Immature natural killer cell (primary cell): ENCODE measurements around the gene HS3ST5. TPM values are rescaled to one million over a fixed set of nuclear protein-coding genes. Genes with fewer than 3 reads are reported as not detected.

Experiments used
- DNase-seq, 3 donors: peaks; one replicate each; pipeline ENCODE4 v3.0.0; 2022; ENCODE audit warnings: mixed read lengths in 1 of 3
- H3K27ac Mint-ChIP-seq, 6 donors: one replicate each; pipeline ENCODE4 v1.8.0; 2020; ENCODE audit warnings: mixed read lengths in 6 of 6, mild to moderate bottlenecking in 5 of 6, inconsistent platforms in 4 of 6, moderate library complexity in 3 of 6
- H3K27me3 Mint-ChIP-seq, 3 donors: one replicate each; pipeline ENCODE4 v1.8.0; 2020 to 2021; ENCODE audit warnings: low read depth in 3 of 3, mild to moderate bottlenecking in 3 of 3, mixed read lengths in 3 of 3, moderate library complexity in 3 of 3, inconsistent platforms in 1 of 3
- H3K36me3 Mint-ChIP-seq, 3 donors: one replicate each; pipeline ENCODE4 v1.8.0; 2020; ENCODE audit warnings: mixed read lengths in 3 of 3, inconsistent platforms in 2 of 3, mild to moderate bottlenecking in 2 of 3
- H3K4me1 Mint-ChIP-seq, 2 donors: one replicate each; pipeline ENCODE4 v1.8.0; 2020; ENCODE audit warnings: inconsistent platforms in 2 of 2, mild to moderate bottlenecking in 2 of 2, mixed read lengths in 2 of 2, moderate library complexity in 1 of 2
- H3K4me3 Mint-ChIP-seq, 5 donors: one replicate each; pipeline ENCODE4 v1.8.0; 2020; ENCODE audit warnings: mild to moderate bottlenecking in 5 of 5, mixed read lengths in 5 of 5, inconsistent platforms in 3 of 5, moderate library complexity in 3 of 5
- H3K9me3 Mint-ChIP-seq, 6 donors: one replicate each; pipeline ENCODE4 v1.8.0; 2020; ENCODE audit warnings: mild to moderate bottlenecking in 6 of 6, mixed read lengths in 6 of 6, inconsistent platforms in 4 of 6, moderate library complexity in 3 of 6
- polyA plus RNA-seq, 3 donors: library from polyadenylated mRNA; unstranded; fragments of 300-500 nt; fragmentation: Illumina TruSeq; gene quantifications; one replicate each; pipeline ENCODE4 v1.2.3, GENCODE V29; 2021

HS3ST5 gene
- not detected for polyA plus RNA-seq

GRCh38 chr6:114342826-114343781 is at the start of gene HS3ST5:
TSS of gene HS3ST5 (minus strand) at chr6:114343023. CDS start at chr6:114062845, 280,178 bp downstream.
- peaks cover 0 to 1% of the 10 kb centered on the region in 2 donors for H3K4me1 Mint-ChIP-seq
- peaks cover 5 to 10% (median 5%) of the 10 kb centered on the region in 6 donors for H3K9me3 Mint-ChIP-seq
- no peak within 1 kb of the TSS for H3K4me3 Mint-ChIP-seq
- no peak within 1 kb of the TSS for H3K27ac Mint-ChIP-seq
- no peak for DNase-seq
- H3K36me3 Mint-ChIP-seq = peaks cover 0 to 4% (median 0%) of the 10 kb centered on the region in 3 donors
- peaks cover 5 to 10% (median 6%) of the 10 kb centered on the region in 3 donors for H3K27me3 Mint-ChIP-seq

DNA sequence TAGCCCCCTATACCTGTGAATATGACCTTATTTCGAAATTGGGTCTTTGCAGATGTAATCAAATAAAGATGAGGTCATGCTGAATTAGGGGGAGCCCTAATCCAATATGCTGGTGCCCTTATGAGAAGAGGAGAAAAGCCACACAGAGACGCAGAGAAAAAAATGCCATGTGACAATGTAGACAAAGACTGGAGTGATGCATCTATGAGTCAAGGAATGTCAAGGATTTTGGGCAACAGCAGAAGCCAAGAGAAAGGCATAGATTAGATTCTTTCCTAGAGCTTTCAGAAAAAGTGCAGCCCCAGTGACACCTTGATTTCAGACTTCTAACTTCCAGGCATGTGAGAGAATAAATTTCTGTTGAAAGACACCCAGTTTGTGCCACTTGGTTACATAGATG is 47.4 kb upstream of the HS3ST5 start:
- Mint-ChIP-seq H3K36me3 (no peaks in the 10 kb centered on the region), H3K4me1 (no peaks in the 10 kb centered on the region), H3K9me3 (peaks cover 0 to 19% (median 7%) of the 10 kb centered on the region in 6 donors), H3K4me3 (no peak overlapping the region), H3K27me3 (no peaks in the 10 kb centered on the region), H3K27ac (no peak overlapping the region)
- no peak for DNase-seq

- H3K4me3 Mint-ChIP-seq = no peak overlapping the region
- H3K27me3 Mint-ChIP-seq = no peaks in the 10 kb centered on the region
- no peaks in the 10 kb centered on the region for H3K36me3 Mint-ChIP-seq
- H3K9me3 Mint-ChIP-seq = peaks cover 0 to 15% (median 7%) of the 10 kb centered on the region in 6 donors
- no peaks in the 10 kb centered on the region for H3K4me1 Mint-ChIP-seq
- H3K27ac Mint-ChIP-seq = no peak overlapping the region
- no peak for DNase-seq
Observed at GRCh38 chr6:114389111-114389510, 46.3 kb upstream of the HS3ST5 start.

- Mint-ChIP-seq H3K27ac (no peak overlapping the region), H3K9me3 (peaks cover 0 to 10% (median 4%) of the 10 kb centered on the region in 6 donors), H3K4me3 (no peak overlapping the region), H3K4me1 (no peaks in the 10 kb centered on the region), H3K27me3 (peaks cover 0 to 1% (median 0%) of the 10 kb centered on the region in 3 donors), H3K36me3 (no peaks in the 10 kb centered on the region)
- DNase-seq = no peak
Observed at GRCh38 chr6:114382406-114382805, 39.6 kb upstream of the HS3ST5 start.

DNA sequence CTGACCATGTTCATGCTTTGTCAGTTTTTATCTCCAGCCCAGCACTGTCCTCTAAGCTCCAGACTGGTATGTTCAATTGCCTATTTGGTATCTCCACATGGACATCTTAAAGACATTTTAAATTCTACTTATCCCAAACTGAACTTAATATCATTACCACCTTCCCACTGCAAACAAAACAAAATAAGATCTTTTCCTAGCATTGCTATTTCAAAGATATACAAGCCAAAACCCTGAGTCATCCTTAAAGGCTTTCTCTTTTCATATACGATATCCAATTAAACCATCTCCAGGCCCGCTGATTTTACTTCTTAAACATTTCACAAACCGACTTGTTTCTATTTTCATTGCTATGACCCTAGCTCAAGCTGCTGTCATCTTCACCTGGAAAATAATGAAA is 35.1 kb upstream of the HS3ST5 start:
- peaks cover 0 to 9% (median 4%) of the 10 kb centered on the region in 6 donors for H3K9me3 Mint-ChIP-seq
- no peak overlapping the region for H3K4me3 Mint-ChIP-seq
- H3K27ac Mint-ChIP-seq = no peak overlapping the region
- peaks cover 0 to 2% (median 1%) of the 10 kb centered on the region in 3 donors for H3K27me3 Mint-ChIP-seq
- no peaks in the 10 kb centered on the region for H3K36me3 Mint-ChIP-seq
- H3K4me1 Mint-ChIP-seq = no peaks in the 10 kb centered on the region
- DNase-seq = no peak

DNA sequence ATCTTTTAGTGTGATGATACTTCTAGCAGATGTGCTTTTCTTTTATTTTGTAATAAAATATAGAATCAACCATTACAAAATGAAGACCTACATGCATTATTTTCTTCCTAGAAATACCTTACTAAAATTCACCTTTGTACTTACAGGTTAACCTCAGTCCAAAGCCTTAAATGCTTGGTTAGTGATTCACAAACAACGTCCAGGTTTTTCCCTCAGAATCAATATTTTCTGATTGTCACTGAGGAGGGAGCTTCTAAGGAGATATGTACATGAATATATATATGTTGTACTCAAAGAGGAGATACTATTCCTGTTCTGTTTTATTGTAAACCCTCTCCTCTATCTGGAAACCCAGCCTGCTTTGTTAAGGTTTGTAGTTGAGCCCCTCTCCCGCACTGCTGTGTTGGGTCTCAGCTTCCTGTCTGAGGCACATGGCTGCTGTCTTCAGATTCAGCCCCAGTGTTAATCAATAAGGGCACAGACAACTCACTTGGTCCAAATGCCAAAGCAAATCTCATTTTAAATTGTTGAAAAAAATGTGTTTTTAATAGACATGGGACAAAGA is 33.9 kb upstream of the HS3ST5 start:
- Mint-ChIP-seq H3K4me1 (no peaks in the 10 kb centered on the region), H3K27ac (no peak overlapping the region), H3K27me3 (peaks cover 0 to 2% (median 1%) of the 10 kb centered on the region in 3 donors), H3K36me3 (no peaks in the 10 kb centered on the region), H3K4me3 (no peak overlapping the region), H3K9me3 (peaks cover 0 to 12% (median 3%) of the 10 kb centered on the region in 6 donors)
- no peak for DNase-seq

- peaks cover 0 to 12% (median 3%) of the 10 kb centered on the region in 6 donors for H3K9me3 Mint-ChIP-seq
- no peak for DNase-seq
- peaks cover 0 to 2% (median 1%) of the 10 kb centered on the region in 3 donors for H3K27me3 Mint-ChIP-seq
- H3K36me3 Mint-ChIP-seq = no peaks in the 10 kb centered on the region
- no peaks in the 10 kb centered on the region for H3K4me1 Mint-ChIP-seq
- no peak overlapping the region for H3K4me3 Mint-ChIP-seq
- no peak overlapping the region for H3K27ac Mint-ChIP-seq
Observed at GRCh38 chr6:114375541-114376192, 32.8 kb upstream of the HS3ST5 start.

DNA sequence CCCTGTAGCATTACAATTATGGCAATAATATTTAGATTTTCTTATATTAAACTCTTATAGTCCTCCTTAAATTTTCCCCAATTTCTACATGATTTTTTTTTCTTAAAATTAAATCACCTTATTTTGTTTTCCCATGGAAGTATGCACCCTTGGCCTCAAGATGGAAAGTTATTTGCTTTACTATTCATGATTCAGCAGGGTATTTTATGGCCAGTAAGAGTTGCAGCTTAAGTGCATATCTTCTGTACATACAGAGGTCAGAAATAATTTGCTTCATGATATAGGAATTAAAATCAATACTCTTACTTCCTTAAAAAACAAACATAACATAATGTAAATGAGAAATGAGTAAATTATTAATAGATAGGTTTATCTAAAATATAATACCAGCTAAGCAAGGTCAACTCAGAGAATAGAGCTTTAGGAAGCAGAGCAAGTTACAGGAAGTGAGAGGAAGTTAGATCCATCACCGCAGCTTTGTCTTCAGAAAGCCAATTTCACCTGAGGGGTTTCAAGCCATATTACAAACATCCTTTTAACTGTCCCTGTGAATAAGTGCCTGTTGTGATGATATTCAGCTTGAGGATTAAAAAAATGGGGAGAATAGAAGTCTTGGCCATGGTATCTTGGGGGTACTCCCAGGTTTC is 24.6 kb upstream of the HS3ST5 start:
- Mint-ChIP-seq H3K4me1 (no peaks in the 10 kb centered on the region), H3K27ac (no peak overlapping the region), H3K27me3 (no peaks in the 10 kb centered on the region), H3K36me3 (no peaks in the 10 kb centered on the region), H3K9me3 (peaks cover 0 to 21% (median 3%) of the 10 kb centered on the region in 6 donors), H3K4me3 (no peak overlapping the region)
- DNase-seq = no peak

- Mint-ChIP-seq H3K9me3 (peaks cover 0 to 21% (median 1%) of the 10 kb centered on the region in 6 donors), H3K27me3 (no peaks in the 10 kb centered on the region), H3K4me3 (no peak overlapping the region)
Observed at GRCh38 chr6:114366899-114367298, 24.1 kb upstream of the HS3ST5 start.

GRCh38 chr6:114364301-114364700 is 21.5 kb upstream of the HS3ST5 start:
- no peaks in the 10 kb centered on the region for H3K4me1 Mint-ChIP-seq
- DNase-seq = no peak
- H3K36me3 Mint-ChIP-seq = no peaks in the 10 kb centered on the region
- H3K27me3 Mint-ChIP-seq = no peaks in the 10 kb centered on the region
- no peak overlapping the region for H3K4me3 Mint-ChIP-seq
- H3K9me3 Mint-ChIP-seq = peaks cover 0 to 21% (median 3%) of the 10 kb centered on the region in 6 donors
- H3K27ac Mint-ChIP-seq = no peak overlapping the region

More at GRCh38 chr6:114366899-114367298, 24.1 kb upstream of the HS3ST5 start:
- Mint-ChIP-seq H3K36me3 (no peaks in the 10 kb centered on the region), H3K27ac (no peak overlapping the region), H3K4me1 (no peaks in the 10 kb centered on the region)
- no peak for DNase-seq

DNA sequence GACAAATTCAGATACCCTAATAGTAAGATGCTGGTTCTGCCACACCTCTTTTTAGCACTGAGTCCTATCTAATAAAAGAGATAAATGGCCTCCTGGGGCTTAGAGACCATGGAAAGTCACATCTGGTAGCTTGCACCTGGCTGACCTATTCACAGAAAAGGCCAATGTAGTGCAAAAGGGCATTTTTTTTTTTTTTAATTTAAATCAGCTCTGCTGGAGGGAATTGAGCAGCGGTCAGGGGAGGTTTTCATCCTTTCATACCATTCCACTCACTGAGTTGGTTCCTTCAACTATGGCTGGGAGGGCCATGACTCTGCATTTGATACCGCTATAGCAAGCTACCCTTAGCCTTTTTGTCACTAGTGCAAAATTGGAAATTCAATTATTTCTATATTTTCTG is 20.1 kb upstream of the HS3ST5 start:
- Mint-ChIP-seq H3K36me3 (no peaks in the 10 kb centered on the region), H3K4me3 (no peak overlapping the region), H3K27ac (no peak overlapping the region), H3K4me1 (no peaks in the 10 kb centered on the region), H3K27me3 (no peaks in the 10 kb centered on the region), H3K9me3 (peaks cover 0 to 17% (median 3%) of the 10 kb centered on the region in 6 donors)
- DNase-seq = no peak

GRCh38 chr6:114362396-114362795 is 19.6 kb upstream of the HS3ST5 start:
- Mint-ChIP-seq H3K36me3 (no peaks in the 10 kb centered on the region), H3K27ac (no peak overlapping the region), H3K9me3 (peaks cover 0 to 20% (median 3%) of the 10 kb centered on the region in 6 donors), H3K4me3 (no peak overlapping the region), H3K4me1 (no peaks in the 10 kb centered on the region), H3K27me3 (no peaks in the 10 kb centered on the region)
- DNase-seq = no peak

DNA sequence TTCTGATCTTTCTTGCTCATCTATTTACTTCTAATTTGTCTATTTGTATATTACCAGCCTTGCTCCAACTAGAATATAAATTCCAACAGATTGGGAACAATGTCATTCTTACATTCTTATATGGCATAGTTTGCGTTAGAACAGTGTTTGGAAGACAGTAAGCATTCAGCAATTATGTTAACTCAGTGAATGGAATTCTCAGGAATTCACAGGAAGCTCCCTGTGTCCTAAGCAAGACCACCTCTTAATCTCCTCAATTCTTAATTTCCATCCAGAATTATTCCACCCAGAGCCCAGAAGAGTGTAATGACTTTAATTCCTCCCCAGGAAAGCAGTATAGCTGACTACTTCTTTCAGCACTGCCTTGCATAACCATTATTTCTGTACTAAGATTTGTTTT is 18.2 kb upstream of the HS3ST5 start:
- peaks cover 0 to 14% (median 5%) of the 10 kb centered on the region in 6 donors for H3K9me3 Mint-ChIP-seq
- H3K36me3 Mint-ChIP-seq = no peaks in the 10 kb centered on the region
- no peak for DNase-seq
- H3K27me3 Mint-ChIP-seq = peaks cover 0 to 2% (median 0%) of the 10 kb centered on the region in 3 donors
- no peak overlapping the region for H3K27ac Mint-ChIP-seq
- H3K4me1 Mint-ChIP-seq = no peaks in the 10 kb centered on the region
- H3K4me3 Mint-ChIP-seq = no peak overlapping the region
